Hepatic stellate cell (primary cell): ENCODE measurements around the gene MAGED2.
"Not testable (repeated sequence)": the region's sequence is repeated elsewhere in the genome, so short reads cannot be mapped to it uniquely, and the experiment has no call there.

Experiments
- DNase-seq: peaks from one replicate; pipeline ENCODE4 v3.0.0; 2011; ENCODE audit warnings: low spot score

MAGED2 gene, protein sequence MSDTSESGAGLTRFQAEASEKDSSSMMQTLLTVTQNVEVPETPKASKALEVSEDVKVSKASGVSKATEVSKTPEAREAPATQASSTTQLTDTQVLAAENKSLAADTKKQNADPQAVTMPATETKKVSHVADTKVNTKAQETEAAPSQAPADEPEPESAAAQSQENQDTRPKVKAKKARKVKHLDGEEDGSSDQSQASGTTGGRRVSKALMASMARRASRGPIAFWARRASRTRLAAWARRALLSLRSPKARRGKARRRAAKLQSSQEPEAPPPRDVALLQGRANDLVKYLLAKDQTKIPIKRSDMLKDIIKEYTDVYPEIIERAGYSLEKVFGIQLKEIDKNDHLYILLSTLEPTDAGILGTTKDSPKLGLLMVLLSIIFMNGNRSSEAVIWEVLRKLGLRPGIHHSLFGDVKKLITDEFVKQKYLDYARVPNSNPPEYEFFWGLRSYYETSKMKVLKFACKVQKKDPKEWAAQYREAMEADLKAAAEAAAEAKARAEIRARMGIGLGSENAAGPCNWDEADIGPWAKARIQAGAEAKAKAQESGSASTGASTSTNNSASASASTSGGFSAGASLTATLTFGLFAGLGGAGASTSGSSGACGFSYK

DNA sequence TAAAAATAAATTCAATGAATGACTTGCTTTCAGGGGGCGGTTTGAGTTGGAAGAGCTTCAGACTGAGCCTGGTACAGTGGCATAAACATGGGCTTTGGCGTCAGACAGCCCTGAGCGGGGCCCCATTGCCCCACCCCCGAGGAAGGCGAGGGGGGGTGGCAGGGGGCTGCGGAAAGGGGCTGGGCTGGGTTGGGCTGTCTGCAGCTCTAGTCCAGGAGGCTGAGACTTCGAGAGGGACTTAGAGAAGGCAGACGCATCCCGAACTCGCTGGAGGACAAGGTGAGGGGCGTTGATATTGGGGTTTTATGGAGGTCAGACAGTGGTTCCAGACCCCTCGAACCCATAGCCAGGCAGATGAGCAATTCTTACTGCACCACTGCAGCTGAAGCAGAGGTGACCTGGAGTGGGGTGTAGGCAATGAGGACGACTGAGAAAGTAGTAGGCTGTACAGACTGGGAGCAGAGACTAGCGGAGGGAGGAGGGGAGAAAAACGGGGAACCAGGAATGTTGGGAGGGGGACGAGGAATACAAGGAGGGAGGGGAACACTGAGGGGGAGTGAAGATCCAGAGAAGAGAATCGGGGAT is at the start of gene MAGED2:
Gene MAGED2, plus strand, starts transcription at position 222 of the 585 bp plus-strand sequence. CDS start 1,587 bp downstream, outside the sequence.
- no peak for DNase-seq

DNA sequence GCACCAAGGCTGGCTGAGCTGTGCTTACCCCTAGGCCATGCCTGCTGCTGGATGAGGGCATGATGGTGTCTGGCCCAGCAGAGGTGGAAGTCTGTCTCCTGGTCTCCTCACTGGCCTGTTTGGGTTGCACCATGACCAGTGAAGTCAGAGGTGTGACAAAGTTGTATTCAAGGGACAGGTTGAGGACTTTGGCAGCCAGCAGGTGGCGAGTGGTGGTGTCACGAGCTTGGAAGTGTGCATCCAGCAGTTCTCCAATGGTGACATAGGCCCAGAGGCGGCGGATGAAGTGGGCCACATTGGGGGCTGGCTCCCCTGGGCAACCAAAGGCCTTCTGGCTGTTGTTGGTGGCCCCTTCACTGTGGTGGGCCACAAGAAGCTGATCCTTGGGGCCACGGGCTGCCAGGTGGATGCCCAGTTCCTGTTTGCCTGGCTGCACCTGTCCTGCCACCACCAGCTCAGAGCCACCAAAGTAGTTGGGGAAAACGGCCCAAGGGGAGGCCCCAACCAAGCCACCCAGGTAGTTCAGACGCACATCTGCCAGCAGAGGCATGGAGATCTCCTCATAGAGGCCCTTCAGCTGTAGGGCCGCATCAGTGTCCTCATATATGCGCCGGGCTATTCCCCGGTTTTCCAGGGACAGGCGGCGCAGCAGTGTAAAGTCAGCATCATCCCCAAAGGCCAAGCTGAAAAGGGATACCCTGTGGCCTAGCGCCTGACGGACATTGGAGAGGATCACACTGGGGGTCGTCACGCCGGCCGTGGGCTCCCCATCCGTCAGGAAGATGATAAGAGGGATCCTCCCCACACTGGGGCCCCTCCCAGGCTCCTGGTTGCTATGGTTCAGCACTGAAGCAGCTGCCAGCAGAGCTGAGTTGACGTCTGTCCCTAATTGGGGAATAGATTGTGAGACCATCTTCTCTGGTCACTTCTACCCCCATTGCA is 49.2 kb upstream of the MAGED2 start:
- no peak for DNase-seq

DNA sequence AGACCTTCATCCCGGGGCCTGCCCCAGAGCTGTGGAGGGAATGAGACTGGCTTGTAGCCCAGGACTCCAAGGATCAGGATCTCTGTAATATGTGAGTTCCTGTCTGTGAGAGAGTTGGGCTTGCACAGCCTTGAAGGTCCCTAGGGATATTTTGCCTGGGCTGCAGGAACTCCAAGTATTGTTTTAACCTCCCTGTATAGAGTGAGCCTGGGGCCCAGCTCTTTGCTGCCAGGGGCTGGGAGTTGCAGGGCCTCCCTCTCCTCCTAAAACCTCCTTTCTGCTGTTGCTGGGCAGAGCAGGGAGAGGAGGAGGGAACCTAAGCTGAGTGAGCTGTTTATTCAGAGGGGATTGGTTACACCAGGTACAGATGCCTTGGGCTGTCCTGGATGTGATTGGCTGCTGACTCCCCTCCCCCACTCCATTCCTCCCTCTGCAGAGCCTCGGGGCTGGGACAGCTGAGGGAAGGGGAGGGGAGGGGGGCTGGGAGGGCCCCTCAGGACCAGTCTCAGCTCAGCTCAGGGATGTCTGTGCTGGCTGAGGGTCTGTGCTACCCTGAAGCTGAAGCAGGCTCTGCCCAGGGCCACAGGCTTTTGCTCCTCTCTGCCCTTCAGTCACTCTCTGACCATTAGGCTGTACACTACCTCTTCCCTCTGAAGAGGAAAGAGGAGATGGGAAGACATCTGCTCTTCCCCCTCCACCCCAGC is 33.0 kb upstream of the MAGED2 start:
- not testable (repeated sequence) for DNase-seq

DNA sequence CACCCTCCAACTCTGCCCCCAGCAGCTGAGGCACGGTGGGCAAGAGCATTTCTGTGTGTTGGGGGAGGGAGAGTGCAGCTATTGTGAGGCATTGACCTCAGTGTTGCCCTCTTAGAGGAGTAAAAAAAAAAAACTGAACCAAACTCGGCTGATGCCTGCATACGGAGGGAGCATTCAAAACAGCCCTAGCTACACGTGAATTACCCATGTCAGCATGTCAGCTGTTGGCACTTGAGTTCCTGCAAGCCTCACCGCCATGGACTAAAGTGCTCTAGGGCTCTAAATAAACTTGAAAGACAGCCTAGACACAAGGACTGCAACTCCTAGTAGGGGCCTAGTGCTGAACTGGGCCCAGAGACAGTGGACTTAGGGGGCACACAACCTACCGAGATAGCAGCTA is 31.5 kb upstream of the MAGED2 start:
- no peak for DNase-seq

DNA sequence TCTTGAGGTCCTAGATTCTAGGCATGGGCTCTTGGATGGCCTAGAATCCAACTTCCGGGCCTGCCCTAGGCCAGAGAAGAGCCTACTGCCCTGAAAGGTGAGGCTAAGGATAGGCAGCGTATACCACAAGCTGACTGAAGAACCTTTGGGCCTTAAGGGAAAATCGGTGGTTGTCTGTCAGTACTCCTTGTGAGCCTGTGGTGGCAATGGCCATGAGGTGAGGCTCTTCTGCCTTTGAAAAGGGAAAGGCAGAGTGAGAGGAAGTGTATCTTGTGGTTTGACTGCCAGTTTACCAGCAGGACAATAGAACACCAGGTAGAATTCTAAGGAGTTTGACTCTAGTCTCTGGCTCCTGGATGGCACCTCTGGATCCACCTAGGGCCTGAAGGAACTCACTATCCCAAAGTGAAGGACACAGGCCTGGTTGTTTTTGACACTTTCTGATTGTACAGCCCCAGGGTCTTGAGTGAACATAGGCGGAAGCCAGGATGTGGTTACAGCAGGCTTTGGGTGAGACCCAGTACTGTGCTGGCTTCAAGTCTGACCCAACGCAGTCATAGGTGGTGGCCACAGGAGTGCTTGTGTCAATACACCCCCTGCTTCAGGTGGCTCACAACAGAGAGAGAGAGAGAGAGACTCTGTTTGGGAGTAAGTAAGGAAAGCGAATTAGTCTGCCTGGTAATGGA is 30.4 kb upstream of the MAGED2 start:
- no peak for DNase-seq

DNA sequence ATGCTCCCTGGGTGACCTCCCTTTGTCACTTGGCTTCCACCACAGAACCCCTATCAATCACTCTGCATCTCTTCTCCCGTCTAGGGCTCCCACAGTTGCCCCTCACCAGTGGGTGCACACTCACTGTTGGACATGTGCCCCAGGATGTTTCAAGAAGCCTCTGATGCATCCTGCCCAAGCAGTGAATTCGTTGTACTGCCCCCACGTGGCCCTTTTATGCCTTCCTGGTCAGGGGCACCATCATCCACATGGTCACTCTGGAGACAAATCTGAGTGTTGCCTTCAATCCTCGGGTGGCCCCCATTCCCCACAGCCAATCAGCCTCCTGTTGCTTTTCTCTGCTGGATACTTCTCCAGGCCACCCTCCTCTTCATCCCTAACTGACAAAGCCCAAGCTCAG is 21.6 kb upstream of the MAGED2 start:
- DNase-seq = no peak

DNA sequence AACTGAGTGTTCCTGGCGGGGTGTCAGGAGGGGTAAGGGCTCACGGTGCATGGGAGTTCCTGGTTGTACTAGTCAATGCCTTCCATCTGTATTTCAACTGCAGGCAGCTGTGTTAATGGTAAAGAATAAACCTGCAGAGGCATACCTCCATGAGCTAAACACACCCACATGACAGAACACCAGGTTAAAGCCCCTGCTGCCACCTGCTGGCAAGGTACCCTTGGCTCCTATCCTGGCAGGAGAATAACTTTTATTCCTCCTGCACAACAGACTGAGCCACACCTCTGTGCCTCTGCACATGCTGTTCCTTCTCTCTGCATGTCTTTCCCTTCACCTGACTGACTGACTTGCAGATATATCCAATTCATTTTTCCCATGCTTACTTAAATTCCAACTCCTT is 20.6 kb upstream of the MAGED2 start:
- DNase-seq = no peak

DNA sequence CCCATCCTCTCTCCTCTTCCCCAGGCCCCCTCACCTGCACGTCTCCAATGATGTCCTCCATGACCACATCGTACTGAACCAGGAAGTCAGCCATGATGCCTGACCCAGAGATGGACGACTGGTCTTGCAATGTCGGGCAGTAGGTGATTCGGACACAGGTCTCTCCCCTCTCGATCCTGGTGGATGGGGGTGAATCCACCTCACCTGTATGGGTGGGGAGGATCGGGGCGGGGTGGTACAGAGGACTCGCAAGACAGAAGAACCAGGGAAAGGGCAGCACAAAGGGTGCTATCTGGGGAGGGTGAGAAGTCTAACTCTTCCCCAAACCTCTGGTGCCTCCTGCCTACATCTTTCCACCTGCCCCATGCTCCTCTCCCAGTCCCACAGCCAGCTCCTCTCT is 19.1 kb upstream of the MAGED2 start:
- no peak for DNase-seq

DNA sequence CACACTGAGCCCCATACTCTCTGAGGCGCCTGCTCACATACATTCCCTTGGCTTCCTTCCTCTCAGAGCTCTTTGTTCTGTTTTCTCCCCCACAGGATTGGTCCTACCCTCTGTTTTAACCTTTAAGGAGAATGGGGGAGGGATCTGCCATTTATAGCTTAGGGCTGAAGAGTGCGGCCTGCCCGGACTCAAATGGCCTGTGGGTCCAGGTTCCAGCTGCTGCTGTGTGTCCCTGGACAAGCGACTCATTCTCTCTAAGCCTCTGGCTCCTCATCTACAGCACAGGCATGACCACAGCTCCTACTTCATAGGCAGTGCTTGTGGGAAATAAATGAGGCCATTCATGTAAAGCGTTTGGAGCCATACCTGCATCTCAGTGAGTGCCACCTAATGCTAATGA is 18.1 kb upstream of the MAGED2 start:
- not testable (repeated sequence) for DNase-seq

DNA sequence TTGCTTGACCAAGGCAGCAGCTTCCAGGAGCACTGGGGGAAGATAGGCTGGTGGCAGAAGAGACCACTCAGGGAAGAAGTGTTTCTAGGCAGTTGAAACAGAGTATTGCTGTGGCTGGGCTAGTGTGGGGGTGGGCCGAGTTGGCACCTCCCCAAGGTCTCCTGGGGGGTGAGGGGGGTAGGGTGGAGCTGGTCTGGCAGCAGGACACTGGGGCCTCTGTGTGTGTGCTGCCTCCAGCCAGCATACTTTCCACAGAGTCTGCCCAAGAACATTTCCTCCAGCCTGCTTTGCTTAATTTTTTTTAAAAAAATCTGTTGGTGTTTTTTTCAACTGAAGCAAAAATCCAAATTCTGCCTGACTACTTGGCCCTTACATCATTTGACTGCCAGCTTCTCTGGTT is 13.5 kb upstream of the MAGED2 start:
- DNase-seq = no peak

DNA sequence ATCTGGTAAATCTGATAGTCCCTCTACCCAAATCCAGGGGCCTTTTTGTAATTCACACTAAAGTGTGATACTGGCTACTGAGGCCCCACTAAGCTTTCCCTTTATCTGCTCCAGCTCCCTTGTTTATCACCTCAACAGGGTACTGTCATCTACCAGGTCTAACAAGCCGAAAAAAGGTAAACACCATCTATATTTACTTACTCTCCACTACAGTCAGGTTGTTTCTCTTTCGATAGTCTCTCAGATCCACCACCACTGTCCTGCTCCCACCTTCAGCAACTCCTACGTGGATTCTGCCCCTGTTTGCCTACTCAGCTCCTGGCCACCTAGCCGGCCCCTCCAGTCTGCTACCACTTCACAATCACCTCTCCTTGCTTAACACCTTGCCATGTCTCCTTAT is 12.8 kb upstream of the MAGED2 start:
- DNase-seq = no peak

DNA sequence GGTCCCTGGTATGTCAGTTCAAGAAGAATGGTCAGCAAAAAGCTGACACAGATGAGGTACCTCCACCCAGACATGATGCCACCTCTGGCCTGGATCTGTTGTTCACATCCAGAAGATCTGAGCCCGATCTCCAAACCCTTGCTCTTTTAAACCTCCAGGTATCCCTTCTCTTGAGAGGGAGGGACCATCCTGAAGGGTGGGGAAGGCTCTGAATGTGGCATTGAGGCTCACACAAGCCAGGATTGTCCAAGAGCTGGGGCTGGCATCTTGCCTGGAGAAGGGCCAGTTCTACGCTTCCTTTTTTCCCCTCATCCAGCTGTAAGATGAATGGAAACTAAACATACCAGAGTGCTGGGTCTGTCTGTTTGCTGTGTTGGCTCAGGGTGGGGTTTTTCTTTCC is 9.4 kb upstream of the MAGED2 start, which contains the start of gene ITIH6:
Gene ITIH6, minus strand, starts transcription at position 119 of the 400 bp plus-strand sequence. Its CDS starts 45 bp downstream, at position 74.
- no peak for DNase-seq

DNA sequence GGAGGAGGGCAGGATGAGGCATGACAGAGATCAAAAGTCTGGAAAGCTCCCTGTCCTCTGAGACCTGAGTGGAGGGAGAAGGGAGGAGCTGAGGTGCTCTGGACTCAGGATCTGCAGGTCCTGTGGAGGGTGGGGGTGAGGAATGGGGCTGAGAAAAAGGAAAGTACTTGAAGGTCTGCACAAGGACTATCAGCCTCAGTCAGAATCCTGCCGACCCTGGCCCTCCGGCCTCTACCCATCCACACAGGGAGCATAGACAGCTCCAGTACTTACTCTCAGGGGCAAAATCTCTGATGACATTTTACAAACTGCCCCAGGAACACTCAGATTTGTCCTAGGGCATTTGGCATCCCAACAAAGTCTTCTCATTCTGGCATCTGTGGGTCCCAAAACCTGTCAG is 8.5 kb upstream of the MAGED2 start:
- no peak for DNase-seq

DNA sequence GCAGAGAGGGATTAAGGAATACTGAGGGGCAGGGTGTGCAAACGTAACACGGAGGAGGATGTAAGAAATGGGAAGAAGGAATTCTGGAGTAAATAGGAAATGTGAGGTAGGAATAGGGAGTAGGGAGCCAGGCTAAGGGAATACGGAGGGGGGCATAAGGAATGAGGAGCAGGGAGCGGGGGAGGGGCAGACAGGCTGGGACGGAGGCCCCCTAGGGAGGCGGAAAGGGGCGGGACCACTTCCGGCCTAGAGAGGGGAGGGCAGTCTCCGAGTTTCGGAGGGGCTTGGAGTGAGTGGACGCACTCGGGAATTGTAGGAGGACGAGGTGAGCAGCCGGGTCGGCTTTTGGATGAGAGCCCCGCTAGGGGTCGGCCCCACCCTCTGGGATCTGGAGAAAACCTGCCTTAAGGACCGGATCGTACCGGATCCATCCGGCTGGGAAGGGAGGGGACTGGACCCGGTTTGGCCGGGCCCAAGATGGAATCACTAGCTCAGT is 612 bp downstream of the MAGED2 start:
- DNase-seq = peak; percentile 46

DNA sequence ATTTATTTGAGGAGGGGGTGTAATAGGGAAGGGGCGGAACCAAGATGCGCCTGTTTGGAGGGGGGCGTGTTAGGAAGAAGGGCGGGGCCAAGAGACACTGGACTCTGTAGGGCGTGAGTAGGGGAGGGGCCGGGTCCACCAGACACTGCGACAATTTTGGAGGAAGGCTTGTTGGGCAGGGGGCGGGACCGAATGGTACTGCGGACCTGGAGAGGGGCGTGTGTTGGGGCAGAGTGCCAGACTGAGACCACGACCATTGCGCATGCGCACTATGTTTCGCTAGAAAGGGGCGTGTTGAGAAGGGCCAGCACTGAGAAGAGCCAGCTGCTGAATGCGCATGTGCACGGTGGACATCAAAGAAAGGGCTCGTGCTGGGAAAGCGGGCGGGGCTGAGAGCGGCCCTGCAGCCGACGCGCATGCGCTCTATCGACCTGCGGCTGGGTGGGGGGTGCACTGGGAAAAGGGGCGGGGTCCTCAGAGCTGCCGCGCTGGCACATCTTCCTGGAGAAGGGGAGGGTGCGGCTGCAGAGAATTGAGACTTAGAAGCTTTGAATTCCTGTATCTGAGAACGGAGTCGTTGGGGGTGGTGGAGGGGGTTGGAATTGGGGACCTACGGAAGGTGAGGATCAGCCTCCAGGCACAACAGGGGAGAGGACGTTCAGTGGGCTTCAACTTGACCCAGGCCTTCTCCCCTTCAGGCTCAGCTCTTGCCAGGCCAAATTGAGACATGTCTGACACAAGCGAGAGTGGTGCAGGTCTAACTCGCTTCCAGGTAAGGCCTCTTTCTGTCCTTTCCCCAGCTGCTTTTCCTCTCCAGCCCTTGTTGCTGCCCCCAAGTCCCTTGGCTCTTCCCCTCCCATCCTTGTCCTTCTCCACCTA is 1.3 kb downstream of the MAGED2 start:
- DNase-seq = peak; percentile 93

DNA sequence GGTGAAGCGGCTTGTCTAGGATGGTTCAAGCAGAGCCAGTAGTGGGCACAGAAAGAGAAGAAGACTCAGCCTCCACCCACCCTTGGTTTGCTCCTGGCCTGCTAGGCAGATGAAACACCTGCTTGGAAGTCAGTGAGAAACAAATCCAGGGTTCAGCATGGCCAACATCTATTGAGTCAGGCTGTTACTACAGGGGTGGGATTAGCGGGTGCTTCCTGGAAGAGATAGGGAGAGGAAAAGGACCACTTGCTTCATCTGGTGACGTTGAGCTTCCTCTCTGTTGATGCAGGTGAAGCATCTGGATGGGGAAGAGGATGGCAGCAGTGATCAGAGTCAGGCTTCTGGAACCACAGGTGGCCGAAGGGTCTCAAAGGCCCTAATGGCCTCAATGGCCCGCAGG is 3.0 kb downstream of the MAGED2 start:
- no peak for DNase-seq

DNA sequence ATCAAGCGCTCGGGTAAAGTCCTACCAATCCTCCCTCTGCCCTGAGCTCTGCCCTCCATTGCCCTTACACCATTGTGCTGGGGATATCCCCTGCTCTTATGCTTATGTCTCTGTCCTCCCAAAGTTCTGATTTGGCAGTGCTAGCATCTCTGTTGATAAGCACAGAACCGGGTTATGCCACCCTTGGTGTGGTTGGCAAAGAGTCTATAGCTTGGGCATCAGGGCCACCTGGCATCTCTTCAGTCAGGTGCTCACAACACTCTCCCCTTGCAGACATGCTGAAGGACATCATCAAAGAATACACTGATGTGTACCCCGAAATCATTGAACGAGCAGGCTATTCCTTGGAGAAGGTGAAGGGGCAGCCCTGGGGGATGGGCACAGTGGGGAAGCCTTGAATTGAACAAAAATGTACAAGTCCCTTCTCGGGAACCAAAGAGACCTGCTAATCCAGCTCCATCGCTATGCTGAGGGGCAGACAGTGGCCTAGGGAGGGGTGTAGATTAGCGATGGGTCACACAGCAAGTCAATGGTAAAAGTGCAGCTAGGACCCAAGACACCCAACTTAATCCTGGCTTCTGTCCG is 3.8 kb downstream of the MAGED2 start:
- no peak for DNase-seq

DNA sequence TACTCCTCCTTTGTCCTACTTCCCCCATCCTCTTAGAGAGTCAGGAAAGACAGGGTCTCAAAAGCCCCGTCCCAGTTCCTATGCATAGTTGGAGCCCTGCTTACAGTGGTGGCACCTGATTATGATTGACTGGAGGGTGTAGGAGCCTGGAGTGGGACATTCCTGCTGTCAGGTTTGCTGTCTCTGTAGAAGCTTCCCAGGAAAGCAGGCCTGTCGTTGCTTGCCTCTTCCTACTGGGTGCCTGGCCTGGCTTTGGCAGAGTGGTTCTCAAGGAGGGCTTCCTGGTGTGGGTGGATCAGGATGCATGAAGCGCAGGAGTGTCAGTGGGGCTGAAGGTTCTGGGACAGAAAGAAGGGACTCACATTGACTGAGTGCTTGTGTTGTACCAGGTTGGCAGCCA is 4.8 kb downstream of the MAGED2 start:
- no peak for DNase-seq

DNA sequence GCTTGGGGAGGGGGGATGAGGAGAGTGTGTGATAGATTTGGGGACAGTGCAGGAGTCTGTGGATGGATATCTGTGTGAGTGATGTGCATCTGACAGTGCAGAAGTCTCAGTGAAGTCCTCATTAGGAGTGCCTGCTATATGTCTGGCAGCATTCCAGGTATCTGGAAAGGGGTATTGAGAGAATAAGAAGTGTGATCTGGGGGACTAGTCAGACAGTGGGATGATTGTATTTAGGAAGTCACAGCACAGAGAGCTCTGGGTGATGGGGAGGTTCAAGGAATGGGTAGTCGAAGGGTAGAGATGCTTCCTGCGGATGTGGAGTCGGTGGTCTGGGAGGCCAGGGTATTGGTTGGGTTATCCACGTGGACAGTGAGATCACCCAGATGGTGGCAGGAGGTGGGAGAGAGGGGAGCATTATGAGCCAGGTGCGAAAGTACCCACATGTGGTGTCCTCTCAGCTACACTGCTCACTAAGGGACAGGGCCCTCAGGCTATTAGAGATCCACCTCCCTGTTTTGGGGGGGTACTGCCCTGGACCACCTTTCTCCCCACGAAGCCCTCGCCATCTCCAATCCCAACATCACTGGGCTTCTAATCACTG is 9.8 kb downstream of the MAGED2 start:
- no peak for DNase-seq
